AG08395 (cell line): ENCODE data around the gene GFRA4.
"Not testable (repeated sequence)": the region's sequence is repeated elsewhere in the genome, so short reads cannot be mapped to it uniquely, and the experiment has no call there.

Experiments used
- DNase-seq: peaks from one replicate; pipeline ENCODE4 v3.0.0; 2012; ENCODE audit warnings: mixed read lengths, low spot score

Gene GFRA4

GRCh38 chr20:3615171-3615840, 47.9 kb downstream of the GFRA4 start:
- DNase-seq: not testable (repeated sequence)

GRCh38 chr20:3614466-3614865, 48.7 kb downstream of the GFRA4 start:
- no peak for DNase-seq

GRCh38 chr20:3613821-3614440, 49.3 kb downstream of the GFRA4 start:
- peak; percentile 19 for DNase-seq

GRCh38 chr20:3612795-3613572, 50.2 kb downstream of the GFRA4 start:
- DNase-seq: no peak

- no peak for DNase-seq
These were observed 51.3 kb downstream of the GFRA4 start for GRCh38 chr20:3611901-3612300.
